Thyroid gland (tissue), 4 donors: ENCODE data around the gene DGCR2. TPM values are rescaled to one million over a fixed set of nuclear protein-coding genes. Genes with fewer than 3 reads are reported as not detected.
"Not testable (repeated sequence)": the region's sequence is repeated elsewhere in the genome, so short reads cannot be mapped to it uniquely, and the experiment has no call there.

ENCODE experiments used
- DNase-seq, 2 donors: peaks; one replicate each; pipeline ENCODE4 v3.0.0-alpha.2; 2019
- H3K27ac ChIP-seq, 3 donors: fragments of 200-600 bp; sonication (generic); 1 replicate in 2 of 3; 2 replicates in 1 of 3; pipeline ENCODE4 v1.5.1; 2016 to 2019; ENCODE audit warnings: mild to moderate bottlenecking in 1 of 3, moderate library complexity in 1 of 3
- H3K27me3 ChIP-seq: fragments of 200-600 bp; sonication (generic); one replicate; pipeline ENCODE4 v1.5.1; 2019
- H3K36me3 ChIP-seq, 2 donors: fragments of 200-600 bp; sonication (generic); one replicate each; pipeline ENCODE4 v1.5.1; 2016 to 2019
- H3K4me1 ChIP-seq, 2 donors: fragments of 200-600 bp; sonication (generic); one replicate each; pipeline ENCODE4 v1.5.1; 2017 to 2019
- H3K4me3 ChIP-seq, 3 donors: fragments of 200-600 bp; sonication (generic); replicated peaks in 1 of 3; 1 replicate in 2 of 3; 2 replicates in 1 of 3; pipeline ENCODE4 v1.5.1; 2016; ENCODE audit warnings: mild to moderate bottlenecking in 1 of 3
- H3K9me3 ChIP-seq: fragments of 200-600 bp; sonication (generic); one replicate; pipeline ENCODE4 v1.5.1; 2017
- CTCF ChIP-seq, 6 experiments: fragments of 200-600 bp in 3 of 6; fragments of 450-650 bp in 3 of 6; sonication (generic) in 3 of 6; IDR thresholded peaks; one replicate each; pipeline ENCODE4 v1.5.1; 2016 to 2019; ENCODE audit warnings: antibody characterized with exemption in 6 of 6, mild to moderate bottlenecking in 2 of 6, inconsistent platforms in 1 of 6, moderate library complexity in 1 of 6
- POLR2A ChIP-seq, 2 donors: fragments of 450-650 bp; IDR thresholded peaks; one replicate each; pipeline ENCODE4 v1.6.1; 2017; ENCODE audit warnings: antibody characterized with exemption in 2 of 2, mild to moderate bottlenecking in 2 of 2, moderate library complexity in 1 of 2
- WGBS, 2 donors: methylation state at CpG; one replicate each; pipeline ENCODE4 v1.1.5; 2017; 5-methylcytosine and 5-hydroxymethylcytosine counted together
- intact Hi-C: fragments of 100-400 bp; cut with DNase I; formaldehyde crosslinking; loops from one replicate; pipeline ENCODE4 v1.15.1; 2023
- total RNA-seq, 4 donors: library from RNA; depleted of rRNA; stranded (reverse); fragments of >200 nt; gene quantifications; one replicate each; pipeline ENCODE4 v1.2.3, GENCODE V29; 2016

The DGCR2 gene
- total RNA-seq, 4 donors from 2014 or later, result 49.3 to 106 (median 86.9) TPM

DNA sequence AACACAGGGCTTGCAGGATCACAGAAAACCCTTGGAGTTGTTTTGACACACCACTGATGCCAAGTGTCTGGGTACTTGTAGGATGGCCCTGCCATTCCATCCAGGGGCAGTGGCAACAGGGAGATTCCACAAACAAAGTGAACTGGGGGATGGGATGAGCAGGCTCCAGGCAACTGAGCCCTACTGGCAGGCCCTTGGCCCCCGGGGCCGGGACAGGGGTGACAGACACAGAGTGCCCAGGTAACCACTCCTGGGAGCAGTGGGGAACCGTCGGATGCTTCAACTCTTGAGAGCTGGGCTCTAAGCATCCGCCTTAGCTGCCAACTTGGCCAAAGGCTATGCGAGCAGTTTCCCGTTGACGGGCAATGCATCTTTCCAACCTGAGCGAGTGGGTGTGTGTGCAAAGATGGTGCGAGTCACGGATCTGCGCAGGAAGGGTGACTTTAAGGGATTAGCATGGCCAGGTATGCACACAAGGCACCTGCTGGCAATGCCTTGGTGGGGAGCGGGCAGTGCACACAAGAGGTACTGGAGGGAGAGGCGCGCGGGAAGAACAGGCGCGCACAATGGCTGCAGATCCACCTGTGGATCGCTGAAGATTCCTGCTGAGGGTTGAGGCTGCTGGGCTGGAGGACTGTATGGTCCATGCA is 103.1 kb downstream of the DGCR2 start:
- 87 to 97% methylated on average over 14 to 19 of the region's 19 CpGs for WGBS, 2 donors
- DNase-seq, result no peak
- no peaks in the 10 kb centered on the region for H3K9me3 ChIP-seq
- H3K4me1 ChIP-seq, result no peaks in the 10 kb centered on the region
- no peaks in the 10 kb centered on the region for H3K27me3 ChIP-seq
- H3K36me3 ChIP-seq, result no peaks in the 10 kb centered on the region
- H3K27ac ChIP-seq, result no peak overlapping the region
- TF ChIP-seq CTCF (IDR thresholded peaks at IDR 0.05), result no peak
- H3K4me3 ChIP-seq, result no peak overlapping the region
- intact Hi-C loops, result no loop called here

DNA sequence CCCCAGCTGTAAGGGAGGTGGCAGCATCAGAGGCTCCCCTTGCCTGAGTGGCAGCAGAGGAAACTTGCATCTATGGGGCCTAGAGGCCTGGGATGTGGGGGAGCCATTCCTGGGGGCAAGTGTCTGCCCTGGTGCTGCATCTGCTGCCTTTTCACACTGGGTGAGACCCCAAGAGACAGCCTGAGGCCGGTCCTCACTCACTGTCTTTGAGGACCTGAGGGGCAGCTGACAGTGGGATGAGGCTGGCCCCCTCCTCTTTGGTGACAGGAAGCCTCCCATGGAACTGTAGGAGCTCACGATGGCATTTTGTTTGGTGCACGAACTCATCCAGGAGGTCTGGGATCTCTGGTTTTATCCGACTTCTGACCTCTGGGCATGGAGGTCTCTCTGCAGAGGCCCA is 104.0 kb downstream of the DGCR2 start:
- no peak overlapping the region for H3K27ac ChIP-seq
- H3K36me3 ChIP-seq, result no peaks in the 10 kb centered on the region
- no peaks in the 10 kb centered on the region for H3K27me3 ChIP-seq
- H3K9me3 ChIP-seq, result no peaks in the 10 kb centered on the region
- intact Hi-C loops, result no loop called here
- TF ChIP-seq CTCF (IDR thresholded peaks at IDR 0.05) (no peak), POLR2A (IDR thresholded peaks at IDR 0.05) (no peak)
- H3K4me1 ChIP-seq, result no peaks in the 10 kb centered on the region
- H3K4me3 ChIP-seq, result no peak overlapping the region
- 78 to 87% methylated on average over 3 of the region's 4 CpGs for WGBS, 2 donors
- DNase-seq, result no peak

- no peak for TF ChIP-seq POLR2A (IDR thresholded peaks at IDR 0.05)
- TF ChIP-seq CTCF (IDR thresholded peaks at IDR 0.05), result no peak
- H3K27me3 ChIP-seq, result no peaks in the 10 kb centered on the region
- intact Hi-C loops, result no loop called here
- H3K9me3 ChIP-seq, result no peaks in the 10 kb centered on the region
- H3K36me3 ChIP-seq, result no peaks in the 10 kb centered on the region
- no peaks in the 10 kb centered on the region for H3K4me1 ChIP-seq
- H3K4me3 ChIP-seq, result no peak overlapping the region
- no peak overlapping the region for H3K27ac ChIP-seq
- DNase-seq, result no peak
- WGBS, 2 donors, result 75 to 85% methylated on average over 14 to 15 of the region's 15 CpGs
These were observed 106.0 kb downstream of the DGCR2 start for GRCh38 chr22:19016081-19016766.

- Histone ChIP-seq H3K27ac (no peak overlapping the region), H3K9me3 (no peaks in the 10 kb centered on the region), H3K27me3 (no peaks in the 10 kb centered on the region), H3K4me3 (no peak overlapping the region), H3K4me1 (no peaks in the 10 kb centered on the region), H3K36me3 (no peaks in the 10 kb centered on the region)
- WGBS, 2 donors, result 82 to 84% methylated on average over 4 of the region's 4 CpGs
- intact Hi-C loops, result no loop called here
- TF ChIP-seq POLR2A (IDR thresholded peaks at IDR 0.05), result no peak
- no peak for TF ChIP-seq CTCF (IDR thresholded peaks at IDR 0.05)
- no peak for DNase-seq
These were observed 107.3 kb downstream of the DGCR2 start for GRCh38 chr22:19014886-19015285.

DNA sequence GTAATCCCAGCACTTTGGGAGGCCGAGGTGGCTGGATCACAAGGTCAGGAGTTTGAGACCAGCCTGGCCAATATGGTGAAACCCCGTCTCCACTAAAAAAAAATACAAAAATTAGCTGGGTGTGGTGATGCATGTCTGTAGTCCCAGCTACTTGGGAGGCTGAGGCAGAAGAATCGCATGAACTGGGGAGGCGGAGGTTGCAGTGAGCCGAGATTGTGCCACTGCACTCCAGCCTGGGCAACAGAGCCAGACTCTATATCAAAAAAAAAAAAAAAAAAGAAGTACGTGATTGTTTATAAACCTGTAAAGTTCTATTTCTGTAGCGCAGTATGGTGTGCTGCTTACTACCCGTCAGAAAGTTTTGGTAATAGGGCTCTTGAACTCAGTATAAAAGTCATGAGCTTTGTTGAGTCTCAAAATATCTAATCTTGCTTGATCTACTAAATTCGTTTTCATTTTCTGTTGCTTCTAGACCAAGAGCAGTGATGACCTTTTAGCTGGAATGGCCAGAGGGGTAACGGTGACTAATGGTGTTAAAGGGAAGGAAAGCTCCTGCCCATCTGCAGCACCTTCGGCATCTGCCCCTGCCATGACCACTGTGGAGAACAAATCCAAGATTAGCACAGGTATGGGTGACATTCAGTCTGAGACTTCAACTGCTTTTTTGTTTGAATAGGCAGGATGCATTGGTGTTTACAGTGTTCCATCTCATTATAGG is 108.2 kb downstream of the DGCR2 start:
- WGBS, 2 donors, result 83 to 86% methylated on average over 11 of the region's 11 CpGs
- intact Hi-C loops, result not testable (repeated sequence)

DNA sequence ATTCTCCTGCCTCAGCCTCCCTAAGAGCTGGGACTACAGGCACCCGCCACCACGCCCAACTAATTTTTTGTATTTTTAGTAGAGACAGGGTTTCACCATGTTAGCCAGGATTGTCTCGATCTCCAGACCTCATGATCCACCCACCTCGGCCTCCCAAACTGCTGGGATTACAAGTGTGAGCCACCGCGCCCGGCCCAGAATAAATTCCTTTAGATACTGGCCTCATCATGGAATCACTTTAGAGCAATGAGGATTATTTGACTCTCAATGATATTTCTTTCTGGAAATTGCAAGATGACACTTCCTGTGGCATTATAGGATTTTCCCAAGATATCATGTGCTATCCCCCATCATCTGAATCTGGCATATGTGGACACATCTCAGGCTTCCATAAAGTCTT is 108.8 kb downstream of the DGCR2 start:
- H3K4me3 ChIP-seq, H3K27me3 ChIP-seq, H3K9me3 ChIP-seq, H3K27ac ChIP-seq, intact Hi-C loops, H3K4me1 ChIP-seq, H3K36me3 ChIP-seq, DNase-seq: not testable (repeated sequence)
- 97 to 100% methylated on average over 7 of the region's 7 CpGs for WGBS, 2 donors

More for the DNA sequence above, 108.2 kb downstream of the DGCR2 start:
- not testable (repeated sequence) for DNase-seq, H3K4me1 ChIP-seq, H3K36me3 ChIP-seq, H3K9me3 ChIP-seq, H3K27ac ChIP-seq, H3K27me3 ChIP-seq, H3K4me3 ChIP-seq
